ENCODE data around the gene WDR59. TPM values are rescaled to one million over a fixed set of nuclear protein-coding genes. Genes with fewer than 3 reads are reported as not detected.

WDR59 gene
- total and polyA plus RNA-seq, 5 donors: 17.4 to 62.3 (median 44.5) TPM

GRCh38 chr16:74973304-74973703 is 11.6 kb downstream of the WDR59 start:
- peaks cover 2% of the 10 kb centered on the region for H3K4me1 ChIP-seq (ENCODE audit: control insufficient read depth, insufficient read depth, low read length)
- H3K27me3 ChIP-seq (ENCODE audit: control insufficient read depth, insufficient read depth): no peaks in the 10 kb centered on the region
- H3K27ac ChIP-seq (ENCODE audit: low read length): no peak overlapping the region
- no peak overlapping the region for H3K4me3 ChIP-seq (ENCODE audit: low read length)
- DNase-seq (no peak), ATAC-seq (no peak)
- H3K9me3 ChIP-seq (ENCODE audit: control insufficient read depth, low read length): no peaks in the 10 kb centered on the region
- WGBS: 88% methylated on average over 10 of the region's 10 CpGs
- intact Hi-C loops (cut with DNase I): no loop called here

- intact Hi-C loops (cut with DNase I): no loop called here
- H3K27ac ChIP-seq (ENCODE audit: low read length): no peak overlapping the region
- WGBS: 86% methylated on average over 4 of the region's 4 CpGs
- H3K27me3 ChIP-seq (ENCODE audit: control insufficient read depth, insufficient read depth): no peaks in the 10 kb centered on the region
- DNase-seq (no peak), ATAC-seq (no peak)
- no peak overlapping the region for H3K4me3 ChIP-seq (ENCODE audit: low read length)
- H3K9me3 ChIP-seq (ENCODE audit: control insufficient read depth, low read length): no peaks in the 10 kb centered on the region
- H3K4me1 ChIP-seq (ENCODE audit: control insufficient read depth, insufficient read depth, low read length): no peaks in the 10 kb centered on the region
Observed at GRCh38 chr16:74954763-74955162, 30.2 kb downstream of the WDR59 start.

GRCh38 chr16:74951681-74952080 is 33.2 kb downstream of the WDR59 start:
- intact Hi-C loops (cut with DNase I): no loop called here
- ATAC-seq (no peak), DNase-seq (no peak)
- Histone ChIP-seq H3K27ac (ENCODE audit: low read length) (no peak overlapping the region), H3K4me3 (ENCODE audit: low read length) (no peak overlapping the region), H3K9me3 (ENCODE audit: control insufficient read depth, low read length) (no peaks in the 10 kb centered on the region), H3K27me3 (ENCODE audit: control insufficient read depth, insufficient read depth) (no peaks in the 10 kb centered on the region), H3K4me1 (ENCODE audit: control insufficient read depth, insufficient read depth, low read length) (no peaks in the 10 kb centered on the region)
- 61% methylated on average over 4 of the region's 4 CpGs for WGBS

GRCh38 chr16:74951206-74951605 is 33.7 kb downstream of the WDR59 start:
- Histone ChIP-seq H3K4me3 (ENCODE audit: low read length) (no peak overlapping the region), H3K9me3 (ENCODE audit: control insufficient read depth, low read length) (no peaks in the 10 kb centered on the region), H3K27ac (ENCODE audit: low read length) (no peak overlapping the region), H3K4me1 (ENCODE audit: control insufficient read depth, insufficient read depth, low read length) (no peaks in the 10 kb centered on the region), H3K27me3 (ENCODE audit: control insufficient read depth, insufficient read depth) (no peaks in the 10 kb centered on the region)
- intact Hi-C loops (cut with DNase I): no loop called here
- WGBS: 96% methylated on average over 11 of the region's 11 CpGs
- no peak for ATAC-seq
- no peak for DNase-seq

GRCh38 chr16:74950511-74950910 is 34.4 kb downstream of the WDR59 start:
- no peaks in the 10 kb centered on the region for H3K4me1 ChIP-seq (ENCODE audit: control insufficient read depth, insufficient read depth, low read length)
- intact Hi-C loops (cut with DNase I): no loop called here

GRCh38 chr16:74949309-74949708 is 35.6 kb downstream of the WDR59 start:
- Histone ChIP-seq H3K4me1 (ENCODE audit: control insufficient read depth, insufficient read depth, low read length) (no peaks in the 10 kb centered on the region), H3K9me3 (ENCODE audit: control insufficient read depth, low read length) (no peaks in the 10 kb centered on the region), H3K4me3 (ENCODE audit: low read length) (no peak overlapping the region), H3K27ac (ENCODE audit: low read length) (no peak overlapping the region), H3K27me3 (ENCODE audit: control insufficient read depth, insufficient read depth) (no peaks in the 10 kb centered on the region)
- ATAC-seq: no peak
- DNase-seq: no peak
- 95% methylated on average over 3 of the region's 3 CpGs for WGBS
- intact Hi-C loops (cut with DNase I): no loop called here

More at GRCh38 chr16:74950511-74950910, 34.4 kb downstream of the WDR59 start:
- Histone ChIP-seq H3K9me3 (ENCODE audit: control insufficient read depth, low read length) (no peaks in the 10 kb centered on the region), H3K4me3 (ENCODE audit: low read length) (no peak overlapping the region), H3K27me3 (ENCODE audit: control insufficient read depth, insufficient read depth) (no peaks in the 10 kb centered on the region), H3K27ac (ENCODE audit: low read length) (no peak overlapping the region)
- WGBS: 97% methylated on average over 7 of the region's 7 CpGs
- ATAC-seq (no peak), DNase-seq (no peak)

- ATAC-seq: no peak
- H3K27me3 ChIP-seq (ENCODE audit: control insufficient read depth, insufficient read depth): no peaks in the 10 kb centered on the region
- no peak for DNase-seq
- H3K4me3 ChIP-seq (ENCODE audit: low read length): no peak overlapping the region
- 91% methylated on average over 6 of the region's 6 CpGs for WGBS
- H3K9me3 ChIP-seq (ENCODE audit: control insufficient read depth, low read length): no peaks in the 10 kb centered on the region
- no peak overlapping the region for H3K27ac ChIP-seq (ENCODE audit: low read length)
- intact Hi-C loops (cut with DNase I): no loop called here
- no peaks in the 10 kb centered on the region for H3K4me1 ChIP-seq (ENCODE audit: control insufficient read depth, insufficient read depth, low read length)
Observed at GRCh38 chr16:74944466-74944865, 40.5 kb downstream of the WDR59 start.

- Histone ChIP-seq H3K4me1 (ENCODE audit: control insufficient read depth, insufficient read depth, low read length) (no peaks in the 10 kb centered on the region), H3K27me3 (ENCODE audit: control insufficient read depth, insufficient read depth) (no peaks in the 10 kb centered on the region), H3K4me3 (ENCODE audit: low read length) (no peak overlapping the region), H3K9me3 (ENCODE audit: control insufficient read depth, low read length) (no peaks in the 10 kb centered on the region), H3K27ac (ENCODE audit: low read length) (peak overlapping the region; percentile 23)
- ATAC-seq (peak; percentile 61 to 81), DNase-seq (no peak)
- intact Hi-C loops (cut with DNase I): no loop called here
- 71% methylated on average over 4 of the region's 4 CpGs for WGBS
Observed at GRCh38 chr16:74942977-74943918, 41.7 kb downstream of the WDR59 start.

GRCh38 chr16:74942566-74942965 is 42.4 kb downstream of the WDR59 start:
- 77% methylated on average over 8 of the region's 8 CpGs for WGBS
- no peaks in the 10 kb centered on the region for H3K9me3 ChIP-seq (ENCODE audit: control insufficient read depth, low read length)
- H3K4me3 ChIP-seq (ENCODE audit: low read length): no peak overlapping the region
- no peak for DNase-seq
- ATAC-seq: peak in 1 of 2 donors; percentile 44
- intact Hi-C loops (cut with DNase I): no loop called here
- no peaks in the 10 kb centered on the region for H3K27me3 ChIP-seq (ENCODE audit: control insufficient read depth, insufficient read depth)
- H3K4me1 ChIP-seq (ENCODE audit: control insufficient read depth, insufficient read depth, low read length): no peaks in the 10 kb centered on the region
- peak overlapping the region; percentile 26 for H3K27ac ChIP-seq (ENCODE audit: low read length)

GRCh38 chr16:74939688-74940087 is 45.2 kb downstream of the WDR59 start:
- no peak overlapping the region for H3K4me3 ChIP-seq (ENCODE audit: low read length)
- intact Hi-C loops (cut with DNase I): no loop called here
- H3K27ac ChIP-seq (ENCODE audit: low read length): no peak overlapping the region
- H3K4me1 ChIP-seq (ENCODE audit: control insufficient read depth, insufficient read depth, low read length): no peaks in the 10 kb centered on the region
- no peaks in the 10 kb centered on the region for H3K9me3 ChIP-seq (ENCODE audit: control insufficient read depth, low read length)
- no peak for DNase-seq
- no peak for ATAC-seq
- no peaks in the 10 kb centered on the region for H3K27me3 ChIP-seq (ENCODE audit: control insufficient read depth, insufficient read depth)

- Histone ChIP-seq H3K27ac (ENCODE audit: low read length) (no peak overlapping the region), H3K27me3 (ENCODE audit: control insufficient read depth, insufficient read depth) (no peaks in the 10 kb centered on the region), H3K4me3 (ENCODE audit: low read length) (no peak overlapping the region), H3K9me3 (ENCODE audit: control insufficient read depth, low read length) (no peaks in the 10 kb centered on the region), H3K4me1 (ENCODE audit: control insufficient read depth, insufficient read depth, low read length) (no peaks in the 10 kb centered on the region)
- DNase-seq (no peak), ATAC-seq (no peak)
- 80% methylated on average over 7 of the region's 7 CpGs for WGBS
- intact Hi-C loops (cut with DNase I): no loop called here
Observed at GRCh38 chr16:74936902-74937560, 47.9 kb downstream of the WDR59 start.
